Hematopoietic multipotent progenitor cell treated with erythropoietin and hydrocortisone succinate and interleukin-3 and kit ligand, for 4 days (in vitro differentiated cells): Measurements from ENCODE around the gene FSTL4.

ENCODE experiments used
- DNase-seq: peaks from one replicate; pipeline ENCODE4 v3.0.0-alpha.2; 2015

FSTL4 gene

DNA sequence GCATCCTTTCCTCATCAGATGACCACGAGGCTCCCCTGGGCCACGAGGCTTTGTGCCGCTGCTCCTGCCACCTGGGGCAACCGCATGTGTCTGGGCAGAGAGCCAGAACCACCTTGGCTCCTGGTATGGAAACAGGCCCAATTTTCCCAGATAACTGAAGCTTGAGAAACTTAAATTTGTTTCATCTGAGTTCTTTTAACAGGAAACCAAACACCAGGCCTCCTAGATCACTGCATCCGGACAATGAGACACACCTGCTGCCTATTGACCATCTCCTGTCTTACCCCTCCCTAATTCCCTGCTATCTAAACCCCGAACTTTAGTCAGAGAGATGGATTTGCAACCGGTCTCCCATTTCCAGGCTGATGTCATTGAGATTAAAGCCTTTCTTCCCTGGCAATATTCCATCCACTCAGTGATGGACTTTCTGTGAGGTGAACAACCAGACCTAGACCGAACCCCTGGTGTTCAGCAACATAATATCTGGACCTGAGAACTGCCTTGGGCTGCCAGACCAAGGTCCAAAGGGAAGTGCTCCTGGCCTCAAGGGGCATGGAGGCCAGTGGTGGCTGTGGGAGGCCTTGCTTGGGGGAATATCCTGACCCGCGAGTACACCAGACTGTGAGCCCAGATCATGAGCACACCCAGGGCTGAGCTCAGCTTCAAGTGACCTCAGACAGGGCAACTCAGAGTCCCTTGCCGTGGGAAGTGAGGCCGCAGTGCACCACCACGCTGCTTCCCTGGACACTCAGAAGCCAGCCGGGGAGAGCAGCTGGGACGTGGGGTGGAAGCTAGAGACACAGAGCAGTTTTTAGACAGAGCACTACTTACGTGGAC is 360.8 kb downstream of the FSTL4 start:
- no peak for DNase-seq

GRCh38 chr5:133250527-133250926 is 361.8 kb downstream of the FSTL4 start:
- no peak for DNase-seq

- peak; percentile 61 for DNase-seq
Measured at GRCh38 chr5:133249593-133249992, 362.7 kb downstream of the FSTL4 start.

GRCh38 chr5:133247881-133248624 is 364.3 kb downstream of the FSTL4 start:
- DNase-seq = peak; percentile 91

DNA sequence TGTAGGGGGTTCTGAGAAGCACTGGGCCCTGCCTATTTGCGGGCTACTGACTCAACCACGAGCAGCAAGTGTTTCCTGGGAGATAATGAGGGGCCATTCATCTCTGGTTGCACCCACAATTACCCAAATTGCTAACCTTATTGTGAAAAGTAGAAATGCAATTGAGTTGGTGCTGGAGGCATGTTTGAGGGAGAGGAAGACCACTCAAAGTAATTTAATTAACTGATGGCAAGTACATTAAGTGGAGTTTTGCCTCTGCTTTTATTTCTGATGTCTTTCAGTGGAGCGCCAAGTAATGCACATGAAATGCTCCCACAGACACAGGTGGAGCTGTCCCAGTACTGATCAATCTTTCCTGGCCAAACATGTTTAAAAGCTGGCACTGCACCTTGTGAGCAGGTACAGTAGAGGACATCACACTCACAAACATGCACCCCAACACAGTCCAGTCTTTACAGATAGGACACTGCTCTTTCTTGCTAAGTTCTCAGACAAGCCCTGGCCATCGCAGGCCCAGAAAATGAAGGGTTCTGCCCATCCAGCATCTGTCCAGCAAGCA is 365.1 kb downstream of the FSTL4 start:
- DNase-seq = peak; percentile 93

GRCh38 chr5:133246376-133247150 is 365.8 kb downstream of the FSTL4 start:
- peak; percentile 44 for DNase-seq

GRCh38 chr5:133246053-133246370 is 366.3 kb downstream of the FSTL4 start:
- peak; percentile 18 for DNase-seq

- DNase-seq = peak; percentile 61
Measured at GRCh38 chr5:133245191-133246052, 366.9 kb downstream of the FSTL4 start.

DNA sequence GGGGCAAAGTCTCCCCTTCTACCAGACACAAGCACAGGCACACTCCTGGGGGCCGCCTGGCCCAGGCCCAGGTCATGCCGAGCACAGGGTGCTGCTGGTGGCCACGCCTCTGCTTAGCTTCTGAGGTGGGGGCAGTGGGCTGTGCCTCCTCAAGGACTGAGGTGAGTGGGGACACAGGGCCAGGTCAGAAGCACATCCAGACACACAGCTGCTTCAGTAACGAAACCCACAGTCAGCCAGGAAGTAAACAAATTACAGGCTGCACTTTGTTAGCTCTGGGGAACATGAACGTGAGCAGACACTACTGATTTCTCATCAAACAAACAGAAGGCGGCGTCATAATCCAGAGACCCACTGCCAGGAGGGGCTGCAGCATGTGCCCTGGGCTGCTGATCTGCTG is 368.1 kb downstream of the FSTL4 start:
- peak; percentile 28 for DNase-seq

DNA sequence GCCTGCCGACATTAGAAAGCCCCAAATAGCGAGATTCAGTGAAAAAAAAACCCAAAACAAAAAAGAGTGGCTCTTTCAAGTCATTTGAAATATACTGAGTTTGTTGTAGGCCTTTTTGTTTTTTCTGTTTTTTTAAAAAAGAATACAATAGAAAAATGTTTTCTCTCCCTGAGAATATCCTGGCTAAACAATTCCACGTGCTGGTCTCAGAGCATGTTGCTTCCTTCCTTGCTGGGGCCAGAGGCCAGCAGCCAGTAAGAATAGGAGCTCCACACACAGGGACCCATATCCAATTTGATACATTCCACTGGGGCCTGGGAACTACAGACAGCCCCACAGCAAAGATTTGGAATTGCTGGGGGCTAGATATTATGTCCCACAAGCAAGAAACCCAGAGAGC is 369.1 kb downstream of the FSTL4 start:
- DNase-seq = no peak

- DNase-seq = no peak
Measured at GRCh38 chr5:133242221-133242835, 370.0 kb downstream of the FSTL4 start.

DNA sequence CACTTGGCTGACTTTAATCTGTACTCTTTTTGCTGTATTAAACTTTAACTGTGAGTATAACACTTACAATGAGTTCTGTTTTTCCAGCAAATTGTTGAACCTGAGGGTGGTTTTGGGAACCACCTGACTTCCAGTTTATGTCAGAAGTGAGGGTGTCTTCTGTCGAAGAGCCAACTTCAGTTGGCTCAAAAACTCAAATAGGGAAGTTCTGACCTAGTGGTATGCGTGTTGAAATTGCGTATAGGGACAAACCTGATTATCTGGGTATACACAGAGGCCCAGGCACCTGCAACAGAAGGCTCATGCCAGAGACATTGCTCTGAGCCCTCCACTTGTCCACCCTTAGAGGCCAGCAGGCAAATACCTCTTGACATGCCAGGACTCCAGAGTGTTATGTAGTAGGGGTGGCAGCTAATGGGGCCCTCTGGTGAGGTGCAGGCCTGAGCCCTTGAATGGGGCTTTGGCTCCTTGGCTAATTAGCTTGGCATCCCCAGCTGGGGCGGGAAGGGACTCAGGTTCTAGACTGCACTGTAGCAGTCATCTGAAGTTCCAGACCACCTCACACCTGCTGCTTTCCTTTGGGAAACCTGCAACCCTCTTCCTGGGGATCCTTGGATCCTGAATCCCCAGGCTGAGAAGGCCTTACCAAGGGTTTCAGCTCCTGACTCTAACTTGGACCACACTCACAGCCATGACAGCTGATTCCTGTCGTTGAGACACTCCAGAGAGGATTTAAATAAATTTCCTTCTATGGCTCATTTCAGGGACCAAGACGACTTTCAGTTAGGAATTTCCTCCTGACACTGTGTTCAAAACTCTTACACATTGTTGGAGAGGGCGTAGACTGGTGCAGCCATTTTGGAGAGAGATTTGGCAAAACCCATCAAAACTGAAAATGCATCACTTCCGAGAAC is 370.9 kb downstream of the FSTL4 start:
- peak; percentile 82 for DNase-seq

DNA sequence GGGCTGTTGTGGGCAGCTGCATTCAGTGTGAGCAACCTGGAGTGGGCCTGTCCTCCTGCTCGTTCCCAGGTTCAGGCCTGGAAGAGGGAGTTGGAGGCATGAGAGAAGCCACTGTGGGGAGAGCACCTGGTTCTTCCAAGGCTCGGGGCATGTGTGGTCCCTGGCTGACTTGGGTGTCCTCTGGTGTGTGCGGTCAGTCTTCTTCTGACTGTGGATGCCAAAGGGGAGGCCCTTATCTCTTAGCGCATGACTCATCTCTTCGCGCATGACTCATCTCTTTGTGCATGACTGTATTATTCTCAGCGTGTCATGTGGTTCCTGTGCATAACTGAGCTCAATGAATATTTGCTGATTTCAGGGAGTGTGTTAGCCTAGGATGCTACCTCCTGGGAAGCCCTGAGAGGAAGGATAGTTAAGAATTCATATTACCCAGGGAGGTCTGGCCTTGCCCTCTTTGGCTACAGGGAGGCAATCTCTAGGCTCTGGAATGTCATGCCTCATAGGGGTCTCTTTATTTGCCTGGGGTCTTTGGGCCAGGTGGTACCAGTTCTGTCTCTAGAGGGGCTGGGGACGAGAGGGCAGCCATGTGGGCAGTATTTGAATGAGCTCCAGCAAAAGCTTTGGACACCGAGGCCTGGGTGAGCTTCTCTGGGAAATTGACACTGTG is 371.8 kb downstream of the FSTL4 start:
- DNase-seq = peak; percentile 96

DNA sequence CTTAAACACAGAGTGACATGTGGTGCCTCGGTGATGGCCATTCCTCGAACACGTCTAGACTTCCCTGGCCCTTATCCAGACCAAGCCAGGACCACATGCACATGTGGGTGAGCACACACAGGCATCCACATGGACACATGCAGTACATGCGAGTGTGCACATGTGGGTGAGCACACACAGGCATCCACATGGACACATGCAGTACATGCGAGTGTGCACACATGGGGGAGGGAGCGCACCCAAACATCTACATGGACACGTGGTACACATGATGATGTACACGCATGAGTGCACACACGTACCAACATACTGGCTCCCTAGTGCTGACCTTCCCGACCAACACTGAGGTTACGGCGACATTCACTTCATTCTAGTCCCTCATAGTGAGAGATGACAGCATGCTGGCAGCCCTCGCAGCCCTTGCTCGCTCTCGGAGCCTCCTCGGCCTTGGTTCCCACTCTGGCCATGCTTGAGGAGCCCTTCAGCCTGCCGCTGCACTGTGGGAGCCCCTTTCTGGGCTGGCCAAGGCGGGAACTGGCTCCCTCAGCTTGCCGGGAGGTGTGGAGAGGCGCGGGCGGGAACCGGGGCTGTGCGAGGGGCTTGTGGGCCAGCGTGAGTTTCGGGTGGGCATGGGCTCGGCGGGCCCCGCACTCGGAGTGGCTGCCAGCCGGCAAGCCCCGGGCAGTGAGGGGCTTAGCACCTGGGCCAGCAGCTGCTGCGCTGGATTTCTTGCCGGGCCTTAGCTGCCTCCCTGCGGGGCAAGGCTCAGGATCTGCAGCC is 373.7 kb downstream of the FSTL4 start:
- no peak for DNase-seq

DNA sequence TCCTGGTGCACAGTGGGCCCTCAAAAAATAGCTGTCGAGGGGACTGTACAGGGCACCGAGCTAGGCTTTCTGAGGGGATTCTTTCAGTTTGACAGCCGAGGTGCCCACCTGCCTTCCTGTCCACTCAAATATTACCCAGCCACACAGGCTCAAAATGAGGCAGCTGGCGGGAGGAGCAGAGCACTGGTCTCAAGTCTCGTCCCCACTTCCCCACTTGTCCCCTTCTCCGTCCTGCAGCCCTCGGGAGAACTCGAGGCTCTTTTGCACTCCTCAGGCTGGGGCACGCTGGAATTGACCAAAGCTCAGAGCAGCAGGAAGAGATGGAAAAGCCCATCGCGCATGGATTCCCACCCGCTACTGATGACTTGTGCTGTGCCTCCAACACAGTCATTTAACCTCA is 375.4 kb downstream of the FSTL4 start:
- DNase-seq = no peak

GRCh38 chr5:133236541-133236951 is 375.8 kb downstream of the FSTL4 start:
- no peak for DNase-seq

GRCh38 chr5:133235696-133236426 is 376.5 kb downstream of the FSTL4 start:
- DNase-seq = no peak

DNA sequence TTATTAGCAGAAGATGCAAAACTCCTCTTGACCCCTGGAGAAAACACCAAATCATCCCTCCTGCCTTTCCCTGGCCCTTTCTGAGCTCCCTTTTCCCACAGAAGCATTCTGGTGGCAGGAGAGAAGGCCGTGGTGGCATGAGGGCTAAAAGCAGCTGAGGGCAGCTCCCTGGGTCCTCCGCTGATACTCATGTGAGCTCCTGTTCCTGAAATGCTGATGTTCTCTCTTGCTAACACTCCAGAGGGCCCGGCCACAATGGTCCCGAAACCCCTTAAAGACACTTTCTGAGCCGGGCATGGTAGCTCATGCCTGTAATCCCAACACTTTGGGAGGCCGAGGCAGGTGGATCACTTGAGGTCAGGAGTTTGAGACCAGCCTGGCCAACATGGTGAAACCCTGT is 377.4 kb downstream of the FSTL4 start:
- no peak for DNase-seq

GRCh38 chr5:133234273-133234672 is 378.1 kb downstream of the FSTL4 start:
- DNase-seq = no peak
